ENCODE data around the gene FBXL3.
A peak's percentile ranks its signal among the peaks of the same experiment; 100 is the strongest.
"Not testable (repeated sequence)": the region's sequence is repeated elsewhere in the genome, so short reads cannot be mapped to it uniquely, and the experiment has no call there.

FBXL3 gene

DNA sequence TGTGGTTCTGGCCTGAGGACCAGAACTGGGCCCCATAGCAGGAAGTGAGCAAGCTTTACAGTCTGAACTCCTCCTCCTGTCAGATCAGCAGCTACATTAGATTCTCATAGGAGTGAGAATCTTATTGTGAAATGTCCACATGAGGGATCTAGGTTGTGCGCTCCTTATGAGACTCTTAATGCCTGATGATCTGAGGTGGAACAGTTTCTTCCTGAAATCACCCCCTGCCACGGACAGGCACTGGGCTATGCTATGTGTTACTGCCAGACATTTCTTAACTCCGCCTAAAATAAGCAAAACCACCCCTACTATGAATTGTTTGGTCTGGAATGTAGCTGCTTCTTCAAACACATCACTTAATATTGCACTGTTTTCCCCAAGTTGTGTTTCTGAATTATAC lies 4.6 kb downstream of the FBXL3 start:
- DNase-seq, result no peak

DNA sequence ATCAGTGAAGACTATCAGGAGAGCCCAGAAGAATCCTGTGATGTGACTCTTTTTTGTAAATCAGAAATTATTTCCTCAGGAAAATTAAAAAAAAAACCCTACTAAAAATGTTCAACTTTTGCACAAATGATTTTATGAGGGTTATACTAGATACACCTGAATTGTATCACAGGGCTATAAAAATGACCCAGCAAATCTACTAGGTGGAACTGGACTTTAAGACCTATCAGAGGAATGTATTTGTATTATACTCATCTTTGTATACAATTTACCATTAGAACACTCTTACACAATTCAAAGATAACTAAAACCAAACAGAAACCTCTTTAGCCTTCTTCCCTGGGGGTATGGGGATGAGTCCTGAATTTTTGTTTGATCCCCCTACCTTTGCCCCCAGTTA lies 7.2 kb downstream of the FBXL3 start:
- DNase-seq, result no peak

DNA sequence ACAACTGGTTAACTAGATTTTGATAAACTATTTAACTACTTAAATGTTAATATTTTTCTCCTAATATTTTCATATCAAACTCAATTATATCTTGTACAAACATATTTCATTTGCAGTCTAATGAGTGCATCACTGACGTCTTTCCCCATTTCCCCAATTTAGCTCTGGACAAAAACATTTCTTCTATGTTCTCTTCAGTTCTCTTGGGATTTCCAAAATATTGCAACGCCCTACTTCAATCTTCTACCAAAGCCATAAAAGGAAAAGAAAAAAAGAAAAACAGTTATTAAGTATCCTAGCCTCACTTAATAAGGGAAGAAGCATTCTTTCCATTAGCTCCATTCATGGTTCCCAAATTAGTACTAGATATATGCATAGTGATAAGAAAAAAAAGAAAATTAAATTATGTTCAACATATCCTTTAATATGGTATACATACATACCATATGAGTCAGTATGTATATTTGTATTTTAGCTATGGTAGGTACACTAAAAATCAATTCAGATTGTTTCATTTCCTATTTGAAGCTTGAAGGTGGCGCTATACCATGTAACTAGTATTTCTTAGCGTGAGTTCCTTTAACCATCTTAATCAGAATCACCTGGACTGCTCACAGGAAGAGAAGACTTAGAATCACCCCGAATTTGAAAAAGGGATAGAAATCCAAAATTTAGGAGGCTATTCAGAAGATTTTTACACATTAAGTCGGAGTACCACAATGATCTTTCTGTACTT lies 9.9 kb downstream of the FBXL3 start:
- DNase-seq, result no peak

- no peak for DNase-seq
Measured at GRCh38 chr13:77016251-77016812, 10.6 kb downstream of the FBXL3 start.

DNA sequence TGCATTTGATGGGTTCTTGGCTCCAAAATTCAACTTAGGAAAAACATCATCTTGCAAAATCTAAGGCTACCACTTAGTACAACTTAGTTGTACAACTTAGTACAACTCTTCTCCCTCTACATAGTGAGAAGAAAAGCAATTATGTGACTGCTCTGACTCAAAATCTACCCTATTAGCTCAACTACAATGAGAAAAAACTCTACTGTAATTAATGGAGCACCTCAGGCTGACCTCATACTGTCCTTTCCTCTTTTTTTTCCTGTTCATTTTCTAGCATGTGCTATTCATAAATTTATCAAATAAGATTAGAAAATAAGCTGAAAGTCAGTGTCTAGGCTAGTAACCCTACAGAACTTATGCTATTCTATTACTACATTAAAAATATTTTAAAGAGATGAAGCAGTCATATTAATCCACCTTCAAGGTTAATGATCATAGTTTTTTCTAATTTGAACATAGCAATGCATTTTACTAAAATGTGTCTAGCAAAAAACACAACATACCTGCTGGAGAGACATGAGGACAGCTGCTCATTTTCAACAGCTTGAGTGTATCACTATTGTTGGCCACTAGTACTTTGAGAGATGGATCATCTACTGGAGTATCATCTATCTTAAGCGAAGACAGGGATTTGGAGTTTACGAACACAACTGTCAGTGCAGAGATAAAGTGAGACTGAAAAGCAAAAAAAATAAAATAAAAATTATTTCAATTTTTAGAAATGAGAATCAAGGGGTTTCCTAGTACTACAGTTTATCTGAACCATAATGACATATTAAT lies 11.9 kb downstream of the FBXL3 start:
- no peak for DNase-seq

GRCh38 chr13:77013853-77014542 lies 13.0 kb downstream of the FBXL3 start:
- DNase-seq, result no peak

- not testable (repeated sequence) for DNase-seq
Measured at GRCh38 chr13:77009719-77010118, 17.2 kb downstream of the FBXL3 start.

- DNase-seq, result no peak
Measured at GRCh38 chr13:77009011-77009410, 17.9 kb downstream of the FBXL3 start.

DNA sequence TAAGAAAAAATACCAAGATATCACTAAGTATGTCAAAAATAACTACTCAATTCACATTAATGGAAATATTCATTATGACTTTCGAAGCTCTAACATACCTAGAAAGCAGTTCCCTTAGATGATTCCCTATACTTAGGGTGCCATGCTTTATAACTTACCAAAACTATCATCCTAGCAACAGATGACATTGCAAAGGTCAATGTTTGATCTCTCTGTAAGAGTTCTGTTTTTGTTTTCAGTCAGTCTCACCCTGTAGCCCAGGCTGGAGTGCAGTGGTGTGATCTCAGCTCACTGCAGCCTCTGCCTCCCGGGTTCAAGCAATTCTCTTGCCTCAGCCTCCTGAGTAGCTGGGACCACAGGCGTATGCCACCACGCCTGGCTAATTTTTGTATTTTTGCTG lies 18.6 kb downstream of the FBXL3 start:
- not testable (repeated sequence) for DNase-seq

GRCh38 chr13:77002590-77003190 lies 24.3 kb downstream of the FBXL3 start:
- no peak for DNase-seq

- no peak for DNase-seq
Measured at GRCh38 chr13:77001963-77002587, 24.9 kb downstream of the FBXL3 start.

- no peak for DNase-seq
Measured at GRCh38 chr13:77001540-77001939, 25.4 kb downstream of the FBXL3 start.

DNA sequence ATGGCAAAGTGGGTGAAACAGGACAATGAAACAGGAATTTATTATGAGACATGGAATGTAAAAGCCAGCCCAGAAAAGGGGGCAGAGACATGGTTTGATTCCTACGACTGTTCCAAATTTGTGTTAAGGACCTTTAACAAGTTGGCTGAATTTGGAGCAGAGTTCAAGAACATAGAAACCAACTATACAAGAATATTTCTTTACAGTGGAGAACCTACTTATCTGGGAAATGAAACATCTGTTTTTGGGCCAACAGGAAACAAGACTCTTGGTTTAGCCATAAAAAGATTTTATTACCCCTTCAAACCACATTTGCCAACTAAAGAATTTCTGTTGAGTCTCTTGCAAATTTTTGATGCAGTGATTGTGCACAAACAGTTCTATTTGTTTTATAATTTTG lies 26.5 kb downstream of the FBXL3 start:
- no peak for DNase-seq

- DNase-seq, result no peak
Measured at GRCh38 chr13:76994281-76994680, 32.7 kb downstream of the FBXL3 start.

- no peak for DNase-seq
Measured at GRCh38 chr13:76993473-76993872, 33.5 kb downstream of the FBXL3 start.

DNA sequence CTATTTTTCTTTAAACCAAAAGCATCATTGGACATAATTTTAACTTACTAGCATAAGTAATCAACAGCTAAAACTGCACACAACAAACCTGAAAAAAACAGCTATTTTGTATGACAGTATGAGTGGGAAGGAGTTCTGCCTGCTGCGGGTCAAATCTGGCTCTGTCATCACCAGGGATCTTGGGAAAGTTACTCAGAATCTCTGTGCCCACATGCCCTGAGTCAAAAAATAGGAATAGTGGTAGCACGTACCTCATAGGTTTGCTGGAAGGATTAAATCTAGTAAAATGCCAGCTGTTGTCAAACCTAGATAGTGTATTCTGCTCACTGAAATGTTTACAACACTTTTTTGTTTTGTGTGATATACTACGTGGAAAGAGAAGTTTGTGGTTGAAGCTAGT lies 33.9 kb downstream of the FBXL3 start:
- no peak for DNase-seq

GRCh38 chr13:76992548-76993001 lies 34.4 kb downstream of the FBXL3 start:
- DNase-seq, result no peak

DNA sequence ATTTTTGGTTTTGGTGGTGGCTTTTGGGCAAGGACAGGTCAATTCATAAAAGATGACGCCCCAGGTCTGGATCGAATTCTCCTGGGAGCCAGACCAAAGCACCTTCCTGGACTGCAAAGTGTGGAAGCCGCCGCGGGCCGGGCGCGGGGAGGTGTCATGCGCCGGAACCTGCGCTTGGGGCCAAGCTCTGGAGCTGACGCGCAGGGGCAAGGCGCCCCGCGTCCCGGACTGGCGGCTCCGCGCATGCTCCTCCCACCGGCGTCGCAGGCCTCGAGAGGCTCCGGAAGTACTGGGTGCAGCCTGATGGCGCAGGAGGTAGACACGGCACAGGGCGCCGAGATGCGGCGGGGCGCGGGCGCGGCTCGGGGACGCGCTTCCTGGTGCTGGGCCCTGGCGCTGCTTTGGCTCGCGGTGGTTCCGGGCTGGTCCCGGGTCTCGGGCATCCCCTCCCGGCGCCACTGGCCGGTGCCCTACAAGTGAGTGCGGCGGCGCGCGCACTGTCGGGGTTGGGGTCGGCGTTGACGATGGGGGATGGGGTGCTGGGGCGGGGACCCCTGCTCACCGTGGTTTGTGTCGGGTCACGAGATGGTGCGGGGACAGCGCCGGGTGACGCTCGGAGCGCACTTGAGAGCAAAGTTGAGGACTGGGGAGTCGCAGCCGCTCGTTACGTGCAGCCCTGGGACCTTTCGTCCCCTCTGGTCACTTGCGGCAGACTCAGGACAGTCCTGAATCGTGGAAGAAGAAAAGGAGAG lies 35.0 kb downstream of the FBXL3 start, which contains the start of gene CLN5:
Gene CLN5 (plus strand): TSS at position 286 of the 752 bp plus-strand sequence. CDS start 18 bp downstream, at position 304.
- peak; percentile 93 for DNase-seq

DNA sequence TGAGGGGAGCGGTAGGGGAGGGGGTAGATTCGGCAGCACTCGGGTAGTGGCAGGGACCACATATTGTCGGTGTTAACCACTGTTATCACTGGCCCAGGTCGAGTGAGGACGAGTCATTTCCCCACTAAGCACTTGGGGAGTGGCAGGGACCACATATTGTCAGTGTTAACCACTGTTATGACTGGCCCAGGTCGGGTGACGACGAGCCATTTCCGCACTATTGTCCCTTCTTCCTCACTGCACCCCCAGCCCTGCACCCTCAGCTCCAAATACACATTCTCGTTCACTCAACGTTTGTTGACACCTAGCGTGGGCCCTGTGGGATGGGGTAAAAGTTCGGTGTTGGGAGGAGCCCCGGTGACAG lies 35.5 kb downstream of the FBXL3 start:
- no peak for DNase-seq

DNA sequence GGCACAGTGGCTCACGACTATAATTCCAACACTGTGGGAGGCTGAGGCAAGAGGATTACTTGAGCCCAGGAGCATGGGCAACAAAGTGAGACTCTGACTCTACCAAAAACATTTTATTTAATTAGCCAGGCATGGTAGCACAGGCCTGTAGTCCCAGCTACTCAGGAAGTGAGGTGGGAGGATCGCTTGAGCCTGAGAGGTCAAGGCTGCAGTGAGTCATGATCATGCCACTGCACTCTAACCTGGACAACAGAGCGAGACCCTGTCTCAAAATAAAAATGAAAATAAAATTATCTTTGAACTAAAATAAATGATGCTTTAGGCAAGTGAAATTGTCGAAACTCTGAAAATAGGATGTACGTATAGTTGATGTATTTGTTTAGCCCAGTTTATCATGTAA lies 43.3 kb downstream of the FBXL3 start:
- DNase-seq, result no peak

DNA sequence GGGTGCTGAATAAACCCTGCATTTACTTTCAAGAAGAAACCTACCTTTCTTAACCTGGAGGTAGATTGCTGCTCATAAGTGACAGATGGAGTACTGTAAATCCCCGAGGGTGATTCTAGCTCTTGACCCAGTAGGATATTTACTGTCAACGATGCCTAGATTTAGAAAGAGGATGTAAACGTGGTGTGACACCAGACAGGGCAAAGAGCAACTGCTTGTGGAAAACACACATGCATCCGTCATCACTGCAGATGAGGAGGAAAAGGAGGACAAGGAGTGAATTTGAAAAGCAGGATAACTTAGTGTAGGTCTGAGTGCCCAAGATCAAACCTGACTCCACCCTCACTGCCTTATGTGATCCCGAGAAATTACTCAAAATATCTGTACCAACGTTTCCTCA lies 44.9 kb downstream of the FBXL3 start:
- DNase-seq, result no peak

All from NCI-H1092 (cell line).